Activated T-cell treated with anti-CD3 and anti-CD28 coated beads for 48 hours (primary cell): ENCODE measurements around the gene GBA2.

Experiments used
- DNase-seq: peaks from one replicate; pipeline ENCODE4 v3.0.0-alpha.2; 2020; ENCODE audit warnings: low read depth

GBA2 gene

GRCh38 chr9:35748858-35749514, at the start of gene GBA2, which contains the start of gene RGP1:
TSS of gene GBA2 (minus strand) at chr9:35749228. CDS start at chr9:35748704, 524 bp downstream.
TSS of gene RGP1 (plus strand) at chr9:35749287. CDS start at chr9:35749756, 469 bp downstream.
- peak; percentile 72 for DNase-seq

GRCh38 chr9:35797311-35798109, 48.5 kb upstream of the GBA2 start:
- DNase-seq, result no peak

GRCh38 chr9:35795695-35796094, 46.7 kb upstream of the GBA2 start:
- DNase-seq, result no peak

DNA sequence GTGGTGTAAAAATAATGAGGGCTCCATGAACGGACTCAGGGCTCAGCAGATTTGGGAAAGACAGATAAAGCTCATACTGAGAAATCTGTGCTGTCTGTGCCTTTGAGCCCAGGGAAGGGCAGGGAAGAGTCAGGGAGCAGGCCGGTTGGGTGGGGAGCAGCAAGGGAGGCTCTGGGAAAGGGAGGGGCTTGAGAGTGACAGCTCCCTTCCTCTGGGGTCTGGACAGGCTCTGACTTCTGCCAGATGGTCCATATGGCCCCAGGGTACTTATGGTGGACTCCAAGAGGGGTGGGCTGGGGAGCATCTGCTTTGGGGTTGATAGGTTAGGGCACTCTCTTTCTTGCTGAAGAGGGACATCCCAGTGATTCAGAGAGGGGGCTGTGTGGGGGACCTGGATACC, 44.4 kb upstream of the GBA2 start:
- DNase-seq, result no peak

DNA sequence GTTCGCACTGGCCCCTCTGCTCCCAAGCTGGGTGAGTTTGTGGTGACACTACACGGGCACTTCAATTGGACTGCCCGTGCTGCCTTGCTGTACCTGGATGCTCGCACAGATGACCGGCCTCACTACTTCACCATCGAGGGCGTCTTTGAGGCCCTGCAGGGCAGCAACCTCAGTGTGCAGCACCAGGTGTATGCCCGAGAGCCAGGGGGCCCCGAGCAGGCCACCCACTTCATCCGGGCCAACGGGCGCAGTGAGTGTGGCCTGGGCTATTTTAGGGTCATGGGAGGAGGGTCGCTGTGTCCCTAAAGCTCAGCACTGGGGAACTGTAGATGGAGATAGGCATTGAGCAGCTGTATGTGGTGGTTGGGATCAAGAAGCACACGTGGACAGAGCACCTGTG, 43.8 kb upstream of the GBA2 start:
- no peak for DNase-seq

DNA sequence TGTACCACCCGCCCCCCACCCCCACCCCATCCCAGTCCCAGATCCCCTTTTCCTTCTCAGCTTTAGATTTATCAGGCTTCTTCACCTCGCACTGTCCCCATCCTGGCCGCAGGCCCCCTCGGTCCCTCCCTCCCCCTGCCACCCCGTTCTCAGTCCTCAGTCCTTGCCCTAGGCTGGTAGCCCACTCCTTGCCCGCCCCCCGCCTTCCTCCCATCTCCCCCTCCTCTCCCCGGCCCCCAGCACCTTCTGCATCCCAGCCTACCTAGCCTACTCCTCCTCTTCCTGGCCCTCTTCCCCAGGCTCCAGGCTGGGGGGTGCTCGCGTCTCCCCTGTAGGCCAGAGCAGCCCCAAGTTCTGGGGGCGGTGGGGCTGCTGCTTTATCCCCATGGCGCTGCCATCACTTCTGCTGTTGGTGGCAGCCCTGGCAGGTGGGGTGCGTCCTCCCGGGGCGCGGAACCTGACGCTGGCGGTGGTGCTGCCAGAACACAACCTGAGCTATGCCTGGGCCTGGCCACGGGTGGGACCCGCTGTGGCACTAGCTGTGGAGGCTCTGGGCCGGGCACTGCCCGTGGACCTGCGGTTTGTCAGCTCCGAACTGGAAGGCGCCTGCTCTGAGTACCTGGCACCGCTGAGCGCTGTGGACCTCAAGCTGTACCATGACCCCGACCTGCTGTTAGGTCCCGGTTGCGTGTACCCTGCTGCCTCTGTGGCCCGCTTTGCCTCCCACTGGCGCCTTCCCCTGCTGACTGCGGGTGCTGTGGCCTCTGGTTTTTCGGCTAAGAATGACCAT, 43.2 kb upstream of the GBA2 start:
- DNase-seq, result no peak

DNA sequence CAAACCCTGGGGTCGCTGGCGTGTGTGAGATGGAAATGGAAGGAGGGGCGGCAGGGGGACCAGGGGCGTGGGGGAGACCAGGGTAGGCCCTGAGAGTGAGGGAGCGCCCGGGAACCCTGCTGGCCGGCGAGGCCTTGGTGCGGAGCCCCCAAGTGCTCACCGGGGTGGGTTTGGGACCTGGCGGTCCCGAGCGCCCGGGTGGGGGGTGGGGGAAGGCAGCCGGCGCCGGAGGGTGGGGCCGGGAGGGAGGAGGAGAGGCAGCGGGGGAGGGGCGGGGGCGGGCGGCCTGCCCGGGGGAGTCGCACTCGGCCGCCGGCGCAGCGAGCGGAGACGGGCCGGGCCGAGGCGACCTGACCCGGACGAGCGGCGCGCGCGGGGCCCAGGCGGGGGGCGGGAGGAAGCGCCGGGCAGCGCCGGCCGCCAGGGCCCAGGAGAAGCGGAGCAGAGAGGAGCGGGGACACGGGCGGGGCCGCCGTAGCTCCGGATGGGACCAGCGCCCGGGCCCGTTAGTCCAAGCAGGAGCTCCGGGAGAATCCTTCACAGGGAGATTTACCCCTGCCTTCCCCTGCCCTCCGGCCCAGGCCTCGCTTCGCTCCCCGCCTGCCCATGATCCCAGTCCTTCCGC, 42.4 kb upstream of the GBA2 start, which contains the start of gene NPR2:
NPR2 (plus strand) TSS at position 295 of the 625 bp plus-strand sequence. CDS start 818 bp downstream, outside the sequence.
- DNase-seq, result no peak

GRCh38 chr9:35790385-35791296, 41.6 kb upstream of the GBA2 start:
- DNase-seq, result peak; percentile 28

- DNase-seq, result no peak
Observed at GRCh38 chr9:35790025-35790384, 41.0 kb upstream of the GBA2 start.

- DNase-seq, result no peak
Observed at GRCh38 chr9:35789541-35789940, 40.5 kb upstream of the GBA2 start.

- DNase-seq, result no peak
Observed at GRCh38 chr9:35783418-35783817, 34.4 kb upstream of the GBA2 start.

DNA sequence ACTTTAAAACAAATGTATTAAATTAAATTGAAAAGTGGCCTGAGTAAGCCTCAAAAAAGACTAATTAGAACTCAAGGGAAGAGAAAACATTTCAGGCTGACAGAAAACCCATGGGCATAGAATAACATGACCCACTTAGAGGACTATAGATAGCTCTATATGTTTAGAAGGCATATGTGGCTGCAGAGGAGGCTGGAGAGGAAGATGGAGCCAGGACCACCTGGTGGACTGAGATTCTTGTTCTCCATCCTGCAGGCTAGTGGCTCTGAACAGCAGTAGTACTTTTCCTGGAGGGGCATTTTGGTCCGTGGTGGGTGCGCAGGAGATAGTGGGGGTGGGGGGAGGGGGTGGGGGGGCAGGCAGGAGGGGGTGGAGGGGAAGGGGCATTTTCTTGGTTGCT, 32.0 kb upstream of the GBA2 start:
- DNase-seq, result no peak

- DNase-seq, result no peak
Observed at GRCh38 chr9:35778496-35778895, 29.5 kb upstream of the GBA2 start.

GRCh38 chr9:35776018-35776417, 27.0 kb upstream of the GBA2 start:
- DNase-seq, result no peak

DNA sequence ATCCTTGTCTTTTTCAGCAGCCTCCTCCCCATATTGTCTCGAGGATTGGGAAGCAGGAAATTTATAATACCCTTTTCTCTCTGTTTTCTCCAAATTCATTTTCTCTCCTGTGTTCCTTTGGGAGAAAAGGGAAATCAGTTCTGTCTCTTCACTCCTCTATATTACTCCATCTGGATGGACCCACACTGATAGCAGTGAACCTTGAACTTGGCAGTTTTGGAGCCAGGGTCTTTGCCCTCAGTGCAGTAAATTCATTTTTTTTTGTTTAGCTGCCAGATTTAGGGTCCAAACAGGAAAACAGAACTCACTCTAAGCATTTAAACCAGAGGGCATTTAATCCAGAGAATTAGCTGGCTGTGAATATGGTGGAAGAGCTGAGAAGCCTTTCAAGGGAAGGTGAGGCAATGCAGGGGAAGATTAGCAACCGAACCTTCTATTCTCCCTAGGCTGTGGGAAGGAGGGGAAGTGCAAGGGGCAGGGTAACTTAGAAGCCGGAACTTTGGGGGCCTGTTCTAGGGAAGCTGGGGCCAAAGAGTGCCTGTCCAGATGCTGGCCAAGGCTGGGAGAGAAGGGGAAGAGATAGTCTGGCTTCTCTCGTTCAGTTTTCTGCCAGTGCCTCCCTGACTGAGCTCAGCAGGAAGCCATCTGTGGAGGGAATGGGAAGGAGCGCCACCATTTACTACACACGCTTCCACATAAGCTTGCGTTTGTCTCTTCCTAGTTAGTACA, 26.0 kb upstream of the GBA2 start:
- DNase-seq, result no peak

DNA sequence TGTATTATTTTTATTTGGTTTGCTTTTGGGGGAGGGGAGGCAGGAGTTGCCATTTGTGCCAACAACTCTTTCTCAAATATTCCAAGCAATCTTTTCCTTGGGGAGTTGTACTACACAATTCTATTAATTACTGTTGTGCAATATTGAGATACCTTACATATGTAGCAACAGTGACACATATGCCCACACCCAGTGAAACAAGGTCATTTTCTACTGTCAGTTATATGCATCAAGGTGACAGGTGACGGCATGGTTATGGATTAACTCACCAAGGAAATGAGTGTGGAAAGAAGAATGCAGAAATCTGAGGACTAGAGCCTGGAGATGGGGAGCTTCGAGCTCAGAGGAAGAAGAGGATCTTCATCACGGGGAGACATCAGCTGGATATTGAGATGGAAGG, 22.9 kb upstream of the GBA2 start:
- DNase-seq, result no peak

GRCh38 chr9:35771534-35771933, 22.5 kb upstream of the GBA2 start:
- DNase-seq, result no peak

GRCh38 chr9:35771075-35771433, 22.0 kb upstream of the GBA2 start:
- no peak for DNase-seq

GRCh38 chr9:35769763-35770162, 20.7 kb upstream of the GBA2 start:
- DNase-seq, result no peak

DNA sequence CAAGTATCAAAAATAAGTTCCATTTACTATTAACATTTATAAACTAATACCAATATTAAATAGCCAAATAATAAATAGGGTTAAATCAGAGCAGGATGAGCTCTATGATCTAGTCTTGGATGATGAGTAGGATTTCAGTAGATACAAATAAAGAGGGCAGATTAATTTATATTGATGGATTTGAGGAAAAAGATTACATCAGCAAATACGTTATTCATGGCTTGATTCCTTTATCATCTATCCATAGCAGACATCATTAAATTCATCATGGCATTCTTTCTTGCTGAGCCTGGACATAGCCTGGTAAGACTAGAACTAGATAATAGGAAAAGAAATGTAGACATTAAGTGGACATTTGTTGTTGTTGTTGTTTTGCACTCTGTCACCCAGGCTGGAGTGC, 18.4 kb upstream of the GBA2 start:
- DNase-seq, result no peak

DNA sequence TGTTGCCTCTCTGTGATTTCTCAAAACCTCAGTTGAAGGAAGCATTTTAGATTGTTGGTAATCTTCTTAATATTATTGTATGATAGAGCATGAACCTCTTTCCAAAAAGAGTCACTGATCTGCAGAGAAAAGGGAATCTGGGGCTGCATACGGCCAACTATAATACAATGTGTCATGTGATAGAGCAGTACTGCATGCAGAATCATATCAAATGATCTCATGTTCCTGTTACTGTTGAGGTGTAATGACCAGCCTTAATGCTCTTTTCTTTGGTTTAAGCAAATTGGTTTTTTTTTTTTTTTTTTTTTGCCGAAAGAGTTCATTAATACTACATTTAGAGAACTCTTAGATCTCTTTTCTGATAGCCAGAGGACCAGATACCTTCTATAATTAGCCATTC, 18.0 kb upstream of the GBA2 start:
- no peak for DNase-seq
